ENCODE measurements around the gene RELB. TPM values are rescaled to one million over a fixed set of nuclear protein-coding genes. Genes with fewer than 3 reads are reported as not detected.
"Not testable (repeated sequence)": the region's sequence is repeated elsewhere in the genome, so short reads cannot be mapped to it uniquely, and the experiment has no call there.

Gene RELB
- total RNA-seq, 5 donors from 2014 or later (not counting 1 experiment from before 2014, with no cell fraction given) = 29.4 to 65.5 (median 40.4) TPM

DNA sequence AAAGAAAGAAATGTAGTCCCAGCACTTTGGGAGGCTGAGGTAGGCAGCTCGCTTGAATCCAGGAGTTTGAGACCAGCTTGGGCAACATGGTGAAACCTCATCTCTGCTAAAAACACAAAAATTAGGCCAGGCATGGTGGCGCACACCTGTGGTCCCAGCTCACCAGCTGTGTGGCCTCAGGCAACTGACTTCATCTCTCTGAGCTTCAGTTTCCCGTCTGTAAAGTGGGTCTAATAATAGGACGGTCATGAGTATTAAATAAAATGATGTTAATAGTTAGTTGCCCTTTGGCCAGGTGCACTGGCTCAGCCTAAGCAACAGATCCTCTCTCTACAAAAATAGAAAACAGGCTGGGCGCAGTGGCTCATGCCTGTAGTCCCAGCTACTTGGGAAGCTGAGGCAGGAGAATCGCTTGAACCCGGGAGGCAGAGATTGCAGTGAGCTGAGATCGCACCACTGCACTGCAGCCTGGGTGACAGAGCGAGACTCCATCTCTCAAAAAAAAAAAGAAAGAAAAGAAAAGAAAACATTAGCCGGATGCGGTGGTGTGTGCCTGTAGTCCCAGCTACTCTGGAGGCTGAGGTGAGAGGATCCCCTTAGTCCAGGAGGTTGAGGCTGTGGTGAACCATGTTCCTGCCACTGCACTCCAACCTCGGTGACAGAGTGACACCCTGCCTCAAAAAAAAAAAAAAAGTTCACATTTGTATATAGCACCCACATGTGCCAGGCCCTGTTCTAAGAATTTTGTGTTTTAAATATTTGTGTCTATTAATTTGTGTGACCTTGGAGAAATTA lies 1.9 kb upstream of the RELB start:
- Histone ChIP-seq H3K27ac (ENCODE audit: low read length) (peak overlapping the region; percentile 93), H3K4me1 (ENCODE audit: control insufficient read depth in 1 of 2, extremely low read depth in 1 of 2, insufficient read depth in 2 of 2, low read length in 2 of 2) (peaks cover 2 to 16% of the 10 kb centered on the region in 2 experiments)
- peaks cover 11 to 17% (median 14%) of the 10 kb centered on the region in 3 donors for H3K4me1 Mint-ChIP-seq
- H3K9me3 ChIP-seq; CTCF ChIA-PET; H3K9me3 Mint-ChIP-seq; H3K36me3 Mint-ChIP-seq; DNase-seq; H3K4me3 ChIP-seq (ENCODE audit: control insufficient read depth in 1 of 2, extremely low read depth in 1 of 2, low read length in 1 of 2); H3K36me3 ChIP-seq (ENCODE audit: control insufficient read depth in 2 of 2, extremely low read depth in 1 of 2, insufficient read depth in 1 of 2, low read length in 1 of 2); H3K27me3 Mint-ChIP-seq; H3K27me3 ChIP-seq (replicated peaks in 1 of 2; ENCODE audit: control insufficient read depth in 2 of 2, extremely low read depth in 1 of 2, insufficient read depth in 2 of 2, low read length in 1 of 2); ATAC-seq (replicated peaks in 1 of 4): not testable (repeated sequence)
- POLR2A ChIA-PET = interaction anchor here (0.5 to 0.7 kb wide), 2 partner anchors 13 to 195 kb away, joined by 4 to 6 read pairs; no protein-coding TSS in a partner anchor
- H3K4me3 Mint-ChIP-seq = peak overlapping the region in 2 of 3 donors; percentile 75 to 83
- peak overlapping the region; percentile 69 to 75 for H3K27ac Mint-ChIP-seq
- WGBS (ENCODE audit: insufficient coverage) = 82% methylated on average over 3 of the region's 12 CpGs

DNA sequence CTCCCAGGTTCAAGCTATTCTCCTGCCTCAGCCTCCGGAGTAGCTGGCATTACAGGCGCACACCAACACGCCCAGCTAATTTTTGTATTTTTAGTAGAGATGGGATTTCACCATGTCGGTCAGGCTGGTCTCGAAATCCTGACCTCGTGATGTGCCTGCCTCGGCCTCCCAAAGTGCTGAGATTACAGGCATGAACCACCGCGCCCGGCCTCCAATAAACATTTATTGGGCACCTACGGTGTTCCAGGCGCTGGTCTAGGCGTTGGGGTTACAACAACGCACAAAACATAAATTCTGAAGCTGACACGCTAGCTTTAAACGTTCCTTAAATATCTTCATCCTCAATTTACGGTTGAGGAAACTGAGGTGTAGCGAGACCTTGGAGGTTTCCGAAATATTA lies 599 bp upstream of the RELB start:
- peak overlapping the region; percentile 55 to 75 for H3K27ac Mint-ChIP-seq
- ChIA-PET POLR2A (interaction anchor here (0.7 to 2.4 kb wide), 2 partner anchors 38 to 177 kb away, joined by 3 to 5 read pairs; partner anchors contain the start of genes CLASRP (in 1 of the 2) and TRAPPC6A (in 1 of the 2)), CTCF (interaction anchor here in 1 of 2 donors (2.0 kb wide), 1 partner anchor 39 kb away, joined by 4 read pairs; the partner anchor contains the start of gene CLASRP)
- not testable (repeated sequence) for H3K9me3 ChIP-seq; ATAC-seq (replicated peaks in 1 of 4); H3K9me3 Mint-ChIP-seq; H3K27me3 Mint-ChIP-seq; DNase-seq; H3K27me3 ChIP-seq (replicated peaks in 1 of 2; ENCODE audit: control insufficient read depth in 2 of 2, extremely low read depth in 1 of 2, insufficient read depth in 2 of 2, low read length in 1 of 2); H3K36me3 Mint-ChIP-seq
- 97% methylated on average over 5 of the region's 19 CpGs for WGBS (ENCODE audit: insufficient coverage)
- peak overlapping the region; percentile 59 to 83 (median 75) for H3K4me3 Mint-ChIP-seq
- H3K4me1 Mint-ChIP-seq = peaks cover 7 to 17% (median 14%) of the 10 kb centered on the region in 3 donors
- H3K36me3 ChIP-seq (ENCODE audit: control insufficient read depth in 2 of 2, extremely low read depth in 1 of 2, insufficient read depth in 1 of 2, low read length in 1 of 2) = peaks cover 0 to 12% of the 10 kb centered on the region in 2 donors
- H3K4me3 ChIP-seq (ENCODE audit: control insufficient read depth in 1 of 2, extremely low read depth in 1 of 2, low read length in 1 of 2) = peak overlapping the region; percentile 40 to 44
- peaks cover 2 to 16% of the 10 kb centered on the region in 2 experiments for H3K4me1 ChIP-seq (ENCODE audit: control insufficient read depth in 1 of 2, extremely low read depth in 1 of 2, insufficient read depth in 2 of 2, low read length in 2 of 2)
- peak overlapping the region; percentile 93 for H3K27ac ChIP-seq (ENCODE audit: low read length)

DNA sequence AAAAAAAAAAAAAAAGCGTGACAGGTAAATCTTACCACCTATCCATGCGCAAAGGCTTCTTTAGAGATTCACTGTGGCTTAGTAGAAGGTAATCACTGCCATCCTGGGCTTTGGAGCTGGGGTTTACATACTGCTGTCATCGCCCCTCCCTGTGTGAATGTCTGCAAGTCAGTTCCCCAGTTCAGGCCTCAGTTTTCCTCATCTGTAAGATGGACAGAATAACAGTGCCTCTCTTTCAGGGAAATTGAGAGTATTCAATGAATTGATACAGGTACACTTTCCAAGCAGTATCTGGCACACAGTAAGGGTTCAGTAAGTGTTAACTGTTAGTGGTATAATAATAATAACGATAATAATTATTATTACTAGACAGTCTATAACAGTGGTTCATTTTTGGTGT lies 2.2 kb downstream of the RELB start:
- no peak overlapping the region for H3K27ac Mint-ChIP-seq
- Histone ChIP-seq H3K4me3 (ENCODE audit: control insufficient read depth in 1 of 2, extremely low read depth in 1 of 2, low read length in 1 of 2) (no peak overlapping the region), H3K27me3 (replicated peaks in 1 of 2; ENCODE audit: control insufficient read depth in 2 of 2, extremely low read depth in 1 of 2, insufficient read depth in 2 of 2, low read length in 1 of 2) (no peaks in the 10 kb centered on the region), H3K4me1 (ENCODE audit: control insufficient read depth in 1 of 2, extremely low read depth in 1 of 2, insufficient read depth in 2 of 2, low read length in 2 of 2) (peaks cover 2 to 16% of the 10 kb centered on the region in 2 experiments), H3K27ac (ENCODE audit: low read length) (no peak overlapping the region), H3K36me3 (ENCODE audit: control insufficient read depth in 2 of 2, extremely low read depth in 1 of 2, insufficient read depth in 1 of 2, low read length in 1 of 2) (peaks cover 5 to 28% of the 10 kb centered on the region in 2 donors), H3K9me3 (no peaks in the 10 kb centered on the region)
- H3K4me1 Mint-ChIP-seq = peaks cover 7 to 20% (median 19%) of the 10 kb centered on the region in 3 donors
- H3K27me3 Mint-ChIP-seq = no peaks in the 10 kb centered on the region
- no peak for ATAC-seq (replicated peaks in 1 of 4)
- peaks cover 11% of the 10 kb centered on the region for H3K36me3 Mint-ChIP-seq
- H3K9me3 Mint-ChIP-seq = no peaks in the 10 kb centered on the region
- ChIA-PET CTCF (no interaction called here), POLR2A (interaction anchor here in 1 of 2 donors (0.7 kb wide), 1 partner anchor 9 kb away, joined by 6 read pairs; no protein-coding TSS in a partner anchor)
- H3K4me3 Mint-ChIP-seq = peak overlapping the region in 1 of 3 donors; percentile 28
- DNase-seq = no peak
- WGBS (ENCODE audit: insufficient coverage) = no CpG with 5 or more reads among the region's 4 CpGs

DNA sequence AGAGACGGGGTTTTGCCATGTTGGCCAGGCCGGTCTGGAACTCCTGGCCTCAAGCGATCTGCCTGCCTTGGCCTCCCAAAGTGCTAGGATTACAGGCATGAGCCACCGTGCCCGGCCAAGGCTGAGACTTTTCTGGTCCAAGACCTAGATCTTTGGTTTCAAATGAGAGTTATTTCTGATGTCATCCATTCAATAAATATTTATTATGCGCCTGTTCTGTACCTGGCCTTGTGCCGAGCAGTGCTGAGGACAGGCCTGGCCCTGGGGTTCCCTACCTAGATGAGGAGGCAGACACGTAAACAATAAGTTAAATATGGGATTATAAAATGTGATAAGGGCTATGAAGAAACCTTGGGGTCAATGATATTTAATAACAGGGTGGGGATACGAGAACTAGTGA lies 4.5 kb downstream of the RELB start:
- Mint-ChIP-seq H3K27ac (no peak overlapping the region), H3K36me3 (peaks cover 14% of the 10 kb centered on the region), H3K4me3 (no peak overlapping the region), H3K27me3 (no peaks in the 10 kb centered on the region), H3K9me3 (no peaks in the 10 kb centered on the region), H3K4me1 (peaks cover 7 to 20% (median 17%) of the 10 kb centered on the region in 3 donors)
- no peak overlapping the region for H3K4me3 ChIP-seq (ENCODE audit: control insufficient read depth in 1 of 2, extremely low read depth in 1 of 2, low read length in 1 of 2)
- ChIA-PET CTCF (no interaction called here), POLR2A (no interaction called here)
- peaks cover 16 to 32% of the 10 kb centered on the region in 2 donors for H3K36me3 ChIP-seq (ENCODE audit: control insufficient read depth in 2 of 2, extremely low read depth in 1 of 2, insufficient read depth in 1 of 2, low read length in 1 of 2)
- WGBS (ENCODE audit: insufficient coverage) = 98% methylated on average over 4 of the region's 9 CpGs
- H3K27me3 ChIP-seq (replicated peaks in 1 of 2; ENCODE audit: control insufficient read depth in 2 of 2, extremely low read depth in 1 of 2, insufficient read depth in 2 of 2, low read length in 1 of 2) = no peaks in the 10 kb centered on the region
- no peak overlapping the region for H3K27ac ChIP-seq (ENCODE audit: low read length)
- DNase-seq = no peak
- H3K4me1 ChIP-seq (ENCODE audit: control insufficient read depth in 1 of 2, extremely low read depth in 1 of 2, insufficient read depth in 2 of 2, low read length in 2 of 2) = peaks cover 2 to 13% of the 10 kb centered on the region in 2 experiments
- no peak for ATAC-seq (replicated peaks in 1 of 4)
- H3K9me3 ChIP-seq = no peaks in the 10 kb centered on the region

DNA sequence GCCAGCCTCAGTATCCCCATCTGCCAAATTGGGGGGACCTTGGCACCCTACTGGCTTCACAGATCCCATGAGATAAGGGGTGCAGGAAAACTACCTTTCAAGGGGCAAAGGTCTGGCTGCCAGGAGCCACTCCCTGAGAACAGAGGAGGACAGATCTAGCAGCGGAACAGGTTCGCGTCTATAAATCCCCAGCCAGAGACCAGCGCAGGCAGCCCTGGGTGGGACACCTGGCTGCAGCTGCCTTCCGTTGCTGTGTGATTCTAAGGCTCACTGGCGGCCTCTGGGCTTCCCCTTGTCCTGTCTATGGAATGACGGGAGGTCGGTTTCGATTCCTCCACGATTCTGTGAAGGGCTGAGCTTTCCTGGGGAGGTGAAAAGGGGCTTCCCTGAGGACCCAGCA lies 7.3 kb downstream of the RELB start:
- no peak overlapping the region for H3K4me3 Mint-ChIP-seq
- peaks cover 0 to 6% (median 2%) of the 10 kb centered on the region in 3 donors for H3K4me1 Mint-ChIP-seq
- Histone ChIP-seq H3K4me3 (ENCODE audit: control insufficient read depth in 1 of 2, extremely low read depth in 1 of 2, low read length in 1 of 2) (no peak overlapping the region), H3K36me3 (ENCODE audit: control insufficient read depth in 2 of 2, extremely low read depth in 1 of 2, insufficient read depth in 1 of 2, low read length in 1 of 2) (peaks cover 19 to 37% of the 10 kb centered on the region in 2 donors), H3K4me1 (ENCODE audit: control insufficient read depth in 1 of 2, extremely low read depth in 1 of 2, insufficient read depth in 2 of 2, low read length in 2 of 2) (no peaks in the 10 kb centered on the region), H3K27me3 (replicated peaks in 1 of 2; ENCODE audit: control insufficient read depth in 2 of 2, extremely low read depth in 1 of 2, insufficient read depth in 2 of 2, low read length in 1 of 2) (no peaks in the 10 kb centered on the region), H3K27ac (ENCODE audit: low read length) (no peak overlapping the region), H3K9me3 (no peaks in the 10 kb centered on the region)
- no peaks in the 10 kb centered on the region for H3K9me3 Mint-ChIP-seq
- no peaks in the 10 kb centered on the region for H3K27me3 Mint-ChIP-seq
- ATAC-seq (replicated peaks in 1 of 4) = no peak
- no peak overlapping the region for H3K27ac Mint-ChIP-seq
- ChIA-PET CTCF (no interaction called here), POLR2A (interaction anchor here in 1 of 2 donors (0.6 kb wide), 1 partner anchor 54 kb away, joined by 11 read pairs; no protein-coding TSS in a partner anchor)
- WGBS (ENCODE audit: insufficient coverage) = 94% methylated on average over 6 of the region's 10 CpGs
- peaks cover 22% of the 10 kb centered on the region for H3K36me3 Mint-ChIP-seq
- DNase-seq = no peak

DNA sequence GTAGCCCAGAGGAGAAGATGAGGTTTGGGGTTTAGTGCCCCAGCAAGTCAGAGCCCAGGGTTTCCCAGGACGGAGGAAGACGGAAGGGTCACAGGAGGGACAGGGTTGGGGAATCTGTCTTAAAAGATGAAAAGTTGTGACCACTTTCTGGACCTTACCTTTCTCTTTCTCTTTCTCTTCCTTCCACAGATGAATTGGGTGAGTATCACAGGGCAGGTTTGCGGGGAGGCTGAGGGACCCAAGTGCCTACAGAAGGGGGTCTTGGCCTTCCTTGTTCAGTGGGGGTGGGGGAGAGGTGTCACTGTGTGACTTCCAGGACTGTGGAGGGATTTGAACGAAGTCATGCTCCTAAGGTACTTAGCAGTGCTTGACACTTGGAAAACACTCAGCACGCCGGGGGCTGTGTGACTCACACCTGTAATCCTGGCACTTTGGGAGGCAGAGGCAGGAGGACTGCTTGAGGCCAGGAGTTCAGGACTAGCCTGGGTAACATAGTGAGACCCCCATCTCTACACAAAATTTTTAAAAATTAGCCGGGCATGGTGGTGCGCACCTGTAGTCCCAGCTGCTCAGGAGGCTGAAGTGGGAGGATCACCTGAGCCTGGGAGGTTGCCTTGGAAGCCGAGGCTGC lies 8.5 kb downstream of the RELB start:
- POLR2A ChIA-PET = interaction anchor here in 1 of 2 donors (0.7 kb wide), 1 partner anchor 13 kb away, joined by 3 read pairs; no protein-coding TSS in a partner anchor
- no peak overlapping the region for H3K27ac Mint-ChIP-seq
- whole genome bisulfite sequencing (ENCODE audit: insufficient coverage) = 96% methylated on average over 7 of the region's 9 CpGs
- H3K4me1 Mint-ChIP-seq = peaks cover 0 to 6% (median 2%) of the 10 kb centered on the region in 3 donors
- ATAC-seq (replicated peaks in 1 of 4) (peak in 1 of 4 experiments; percentile 11), DNase-seq (no peak)
- H3K36me3 Mint-ChIP-seq = peaks cover 25% of the 10 kb centered on the region
- Histone ChIP-seq H3K4me1 (ENCODE audit: control insufficient read depth in 1 of 2, extremely low read depth in 1 of 2, insufficient read depth in 2 of 2, low read length in 2 of 2) (no peaks in the 10 kb centered on the region), H3K4me3 (ENCODE audit: control insufficient read depth in 1 of 2, extremely low read depth in 1 of 2, low read length in 1 of 2) (no peak overlapping the region), H3K27me3 (replicated peaks in 1 of 2; ENCODE audit: control insufficient read depth in 2 of 2, extremely low read depth in 1 of 2, insufficient read depth in 2 of 2, low read length in 1 of 2) (no peaks in the 10 kb centered on the region), H3K36me3 (ENCODE audit: control insufficient read depth in 2 of 2, extremely low read depth in 1 of 2, insufficient read depth in 1 of 2, low read length in 1 of 2) (peaks cover 19 to 38% of the 10 kb centered on the region in 2 donors), H3K27ac (ENCODE audit: low read length) (no peak overlapping the region), H3K9me3 (no peaks in the 10 kb centered on the region)
- H3K4me3 Mint-ChIP-seq = no peak overlapping the region
- no peaks in the 10 kb centered on the region for H3K9me3 Mint-ChIP-seq
- no peaks in the 10 kb centered on the region for H3K27me3 Mint-ChIP-seq
- CTCF ChIA-PET = no interaction called here
